GM12878 (cell line): ENCODE measurements around the gene RCN2. TPM values are rescaled to one million over a fixed set of nuclear protein-coding genes. Genes with fewer than 3 reads are reported as not detected.

Source experiments
- BACH1 ChIP-seq: fragments of 450-650 bp; IDR thresholded peaks from 2 replicates; pipeline ENCODE4 v1.6.1; 2017; ENCODE audit warnings: mild to moderate bottlenecking, borderline replicate concordance
- BCL11A ChIP-seq: IDR thresholded peaks from 2 replicates; pipeline ENCODE4 v1.6.1; 2011; ENCODE audit warnings: low read depth, low read length
- CBFB ChIP-seq: IDR thresholded peaks from 2 replicates; pipeline ENCODE4 v1.6.1; 2016; ENCODE audit warnings: antibody characterized with exemption, low read depth
- CBX5 ChIP-seq: sonication (generic); IDR thresholded peaks from 2 replicates; pipeline ENCODE4 v1.6.1; 2016; ENCODE audit warnings: low read depth, moderate library complexity, mild to moderate bottlenecking, inconsistent platforms
- EGR1 ChIP-seq, 2 experiments: IDR thresholded peaks; 1 replicate in 1 of 2; 2 replicates in 1 of 2; pipeline ENCODE4 v1.6.1; 2011 to 2012; ENCODE audit warnings: low read depth in 2 of 2, low read length in 2 of 2, borderline replicate concordance in 1 of 2, mild to moderate bottlenecking in 1 of 2, moderate library complexity in 1 of 2
- ETV6 ChIP-seq, 2 experiments: fragments of 450-650 bp in 1 of 2; IDR thresholded peaks in 1 of 2; conservative IDR thresholded peaks in 1 of 2; 2 replicates each; pipeline ENCODE4 v1.6.1; 2014; ENCODE audit warnings: antibody characterized with exemption in 1 of 2, borderline replicate concordance in 1 of 2, low read depth in 1 of 2, mild to moderate bottlenecking in 1 of 2, moderate library complexity in 1 of 2
- HCFC1 ChIP-seq: fragments of 150-350 bp; IDR thresholded peaks from 2 replicates; pipeline ENCODE4 v1.6.1; 2014; ENCODE audit warnings: low read length
- KAT2A ChIP-seq: conservative IDR thresholded peaks from 2 replicates; pipeline ENCODE4 v1.6.1; 2011; ENCODE audit warnings: low read depth, low read length; ENCODE audit not compliant: control insufficient read depth
- NFIC ChIP-seq: IDR thresholded peaks from 2 replicates; pipeline ENCODE4 v1.6.1; 2012; ENCODE audit warnings: low read depth, mild to moderate bottlenecking, inconsistent platforms, low read length, moderate library complexity
- NFXL1 ChIP-seq: fragments of 450-650 bp; IDR thresholded peaks from 2 replicates; pipeline ENCODE4 v1.6.1; 2017; ENCODE audit warnings: antibody characterized with exemption, mild to moderate bottlenecking, borderline replicate concordance
- NFYB ChIP-seq: IDR thresholded peaks from 2 replicates; pipeline ENCODE4 v1.6.1; 2011; ENCODE audit warnings: low read depth, mild to moderate bottlenecking, low read length, improper control_type of control experiment, moderate library complexity; ENCODE audit not compliant: insufficient read depth
- PAX5 ChIP-seq: IDR thresholded peaks from 2 replicates; pipeline ENCODE4 v1.6.1; 2011; ENCODE audit warnings: low read depth, low read length, borderline replicate concordance
- POU2F2 ChIP-seq: IDR thresholded peaks from 3 replicates; pipeline ENCODE4 v1.6.1; 2011; ENCODE audit warnings: low read depth, mild to moderate bottlenecking, low read length, borderline replicate concordance
- REST ChIP-seq: IDR thresholded peaks from 2 replicates; pipeline ENCODE4 v1.6.1; 2012; ENCODE audit warnings: mild to moderate bottlenecking, low read depth, low read length
- RUNX3 ChIP-seq: IDR thresholded peaks from 2 replicates; pipeline ENCODE4 v1.6.1; 2012; ENCODE audit warnings: low read length, inconsistent platforms
- SKIL ChIP-seq: fragments of 450-650 bp; IDR thresholded peaks from 2 replicates; pipeline ENCODE4 v1.6.1; 2017; ENCODE audit warnings: mild to moderate bottlenecking, low read depth, inconsistent platforms; ENCODE audit not compliant: poor library complexity, severe bottlenecking
- SMAD1 ChIP-seq: fragments of 450-650 bp; IDR thresholded peaks from 2 replicates; pipeline ENCODE4 v1.6.1; 2018; ENCODE audit warnings: mild to moderate bottlenecking, low read depth; ENCODE audit not compliant: partially characterized antibody
- SPI1 ChIP-seq: IDR thresholded peaks from 2 replicates; pipeline ENCODE4 v1.6.1; 2011; ENCODE audit warnings: low read depth, mild to moderate bottlenecking, low read length, moderate library complexity, borderline replicate concordance; ENCODE audit not compliant: insufficient read depth
- SREBF2 ChIP-seq: IDR thresholded peaks from 2 replicates; pipeline ENCODE4 v1.6.1; 2012; ENCODE audit warnings: mild to moderate bottlenecking, low read length
- SRF ChIP-seq, 2 experiments: IDR thresholded peaks; 2 replicates each; pipeline ENCODE4 v1.6.1; 2011; ENCODE audit warnings: low read depth in 2 of 2, low read length in 2 of 2, mild to moderate bottlenecking in 1 of 2, moderate library complexity in 1 of 2
- STAT1 ChIP-seq: fragments of 450-650 bp; conservative IDR thresholded peaks from 2 replicates; pipeline ENCODE4 v1.6.1; 2014; ENCODE audit warnings: antibody characterized with exemption, mild to moderate bottlenecking
- TBL1XR1 ChIP-seq: IDR thresholded peaks from 2 replicates; pipeline ENCODE4 v1.6.1; 2012; ENCODE audit warnings: low read depth, low read length, improper control_type of control experiment
- TCF12 ChIP-seq: IDR thresholded peaks from 2 replicates; pipeline ENCODE4 v1.6.1; 2011; ENCODE audit warnings: low read depth, mild to moderate bottlenecking, low read length
- ZNF217 ChIP-seq: fragments of 450-650 bp; IDR thresholded peaks from 2 replicates; pipeline ENCODE4 v1.6.1; 2017; ENCODE audit warnings: antibody characterized with exemption, mild to moderate bottlenecking
- ZNF274 ChIP-seq: IDR thresholded peaks from one replicate; pipeline ENCODE4 v1.8.0; 2011; ENCODE audit not compliant: insufficient read length, insufficient read depth
- polyA plus RNA-seq, 11 experiments: library from polyadenylated mRNA; depleted of rRNA in 4 of 11; unstranded in 6 of 11; stranded (reverse) in 5 of 11; fragments of >200 nt; fragmentation: Nextera tagmentation in 4 of 11; fragmentation: Illumina TruSeq in 1 of 11; extraction: Ambion mirVana in 4 of 11; extraction: Trizol in 1 of 11; gene quantifications; 1 replicate in 1 of 11; 2 replicates in 10 of 11; pipeline versions ENCODE4 v1.2.1 to v1.2.3, GENCODE V29; 2011 to 2016; ENCODE audit warnings: inconsistent platforms in 2 of 11, missing spikeins in 2 of 11, low read depth in 1 of 11
- total RNA-seq, 4 experiments: library from RNA; depleted of rRNA in 3 of 4; stranded (reverse); fragments of >200 nt in 3 of 4; fragmentation: Illumina TruSeq in 1 of 4; extraction: Trizol in 1 of 4; gene quantifications; 2 replicates each; pipeline versions ENCODE4 v1.2.1 to v1.2.3, GENCODE V29; 2013 to 2021

Gene RCN2
- total and polyA plus RNA-seq, 10 of the 15 experiments (the other 5 are each of a cell fraction or from before 2014, with no cell fraction given), result 4.9 to 41.0 (median 12.9) TPM

GRCh38 chr15:76987896-76988860 lies 56.6 kb downstream of the RCN2 start (continued):
- TF ChIP-seq BACH1 (peak; percentile 77; the same call in 1 of the 2 replicates), SREBF2 (no peak), ZNF217 (0 out of 2 replicates have a peak, but pooled peaks have one; percentile 18), TCF12 (peak; percentile 72), PAX5 (peak; percentile 79; the same call in 1 of the 2 replicates), RUNX3 (peak; percentile 94), STAT1 (no peak), SKIL (peak; percentile 74), REST (no peak), ZNF274 (no peak), EGR1 (IDR thresholded peaks at IDR 0.05; ENCODE audit: borderline replicate concordance in 1 of 2, low read depth in 2 of 2, low read length in 2 of 2) (peak in 1 of 2 experiments; percentile 63; a peak in 1 of 3 replicates), NFYB (no peak), BCL11A (peak; percentile 94), TBL1XR1 (0 out of 2 replicates have a peak, but pooled peaks have one; percentile 22), HCFC1 (no peak), CBX5 (0 out of 2 replicates have a peak, but pooled peaks have one; percentile 30), NFXL1 (no peak), SMAD1 (peak; percentile 56), ETV6 (conservative IDR thresholded peaks at IDR 0.05 in 1 of 2, IDR thresholded peaks at IDR 0.05 in 1 of 2; ENCODE audit: borderline replicate concordance in 1 of 2, low read depth in 1 of 2) (peak in 1 of 2 experiments; percentile 87; a peak in 2 of 4 replicates), SPI1 (peak; percentile 59), KAT2A (no peak), SRF (IDR thresholded peaks at IDR 0.05; ENCODE audit: low read depth in 2 of 2, low read length in 2 of 2) (no peak), POU2F2 (peak; percentile 78; the same call in 1 of the 3 replicates), NFIC (peak; percentile 88; the same call in 1 of the 2 replicates), CBFB (no peak)
